Lower leg skin (tissue), 4 donors: ENCODE data around the gene NUTM1. TPM values are rescaled to one million over a fixed set of nuclear protein-coding genes. Genes with fewer than 3 reads are reported as not detected.
"Not testable (repeated sequence)": the region's sequence is repeated elsewhere in the genome, so short reads cannot be mapped to it uniquely, and the experiment has no call there.

Experiments used
- DNase-seq, 2 donors: peaks; one replicate each; pipeline ENCODE4 v3.0.0-alpha.2; 2019; ENCODE audit warnings: low spot score in 2 of 2
- H3K4me3 ChIP-seq: fragments of 200-600 bp; sonication (generic); 2 replicates; pipeline ENCODE4 v1.5.1; 2017; ENCODE audit warnings: mild to moderate bottlenecking, low read depth; ENCODE audit not compliant: poor library complexity, severe bottlenecking
- WGBS, 2 donors: methylation state at CpG; one replicate each; pipeline ENCODE4 v1.1.5; 2018; 5-methylcytosine and 5-hydroxymethylcytosine counted together
- intact Hi-C: fragments of 100-400 bp; cut with DNase I; formaldehyde crosslinking; loops from one replicate; pipeline ENCODE4 v1.15.0; 2023; ENCODE audit warnings: low total_unique reads
- microRNA counts, 2 donors: library from miRNA; unstranded; fragments of <30 nt; microRNA quantifications; one replicate each; lab custom pipeline; 2016
- microRNA-seq, 2 donors: library from miRNA; unstranded; fragments of <30 nt; microRNA quantifications; one replicate each; pipeline ENCODE4, GENCODE V29; 2016; ENCODE audit warnings: borderline replicate concordance in 2 of 2, borderline number of aligned reads in 1 of 2
- total RNA-seq, 4 donors: library from RNA; depleted of rRNA; stranded (reverse); fragments of >200 nt; gene quantifications; one replicate each; pipeline ENCODE4 v1.1.0, GENCODE V29; 2016

NUTM1 gene
- total RNA-seq, 4 donors from 2014 or later, result not detected

DNA sequence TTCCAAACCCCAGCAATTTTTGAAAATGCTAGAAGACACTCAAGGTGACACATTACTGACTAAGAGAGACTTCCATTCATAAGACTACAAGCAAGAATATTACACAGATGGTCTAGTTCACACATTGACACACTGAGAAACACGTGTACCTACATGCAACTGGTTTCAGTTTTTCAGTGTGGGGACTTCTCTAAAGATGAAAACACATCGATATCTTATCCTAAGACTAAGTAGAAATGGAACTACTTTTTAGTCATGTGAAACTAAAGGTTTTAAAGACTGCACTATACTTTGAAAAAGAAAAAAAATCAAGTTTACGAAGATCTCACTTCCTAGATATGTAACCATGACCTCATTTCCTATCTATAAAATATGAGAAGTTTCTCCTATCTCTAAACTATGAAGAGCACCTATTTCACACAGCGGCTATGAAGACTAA, 60.1 kb downstream of the NUTM1 start:
- DNase-seq, H3K4me3 ChIP-seq, intact Hi-C loops: not testable (repeated sequence)
- WGBS, 2 donors, result 85 to 99% methylated on average over 1 to 2 of the region's 4 CpGs

DNA sequence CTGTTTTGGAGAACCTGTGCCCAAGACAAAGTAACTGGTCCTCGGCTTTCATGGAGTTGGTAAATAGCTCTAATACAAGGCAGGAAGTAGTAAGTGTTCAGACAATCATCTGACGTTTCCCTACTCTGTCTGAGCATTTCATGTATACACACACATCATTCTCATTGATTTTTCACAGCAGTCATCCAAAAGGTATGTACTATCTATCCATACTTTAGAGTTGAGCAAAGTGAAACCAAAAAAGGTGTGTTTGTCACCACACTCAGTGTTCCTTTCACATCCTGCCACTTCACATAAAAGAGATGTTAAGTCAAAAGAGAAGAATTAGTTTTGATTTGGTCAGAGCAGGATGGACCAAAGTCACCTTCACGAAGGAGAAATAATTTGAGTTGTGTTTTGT, 60.8 kb downstream of the NUTM1 start:
- DNase-seq, H3K4me3 ChIP-seq, intact Hi-C loops: not testable (repeated sequence)
- no CpG with 5 or more reads among the region's 3 CpGs for WGBS, 2 donors

MicroRNA genes within 50 kb of the gene (microRNA counts, 767-probe panel; counts per million panel counts)
- microRNA hsa-miR-1233 (lab: Ali Mortazavi, UCI), result 0 to 358 counts per million in 2 donors

Small RNA genes within 50 kb of the gene (microRNA-seq; reads per million reads assigned to microRNA genes)
- 0 reads per million in 2 donors for gene MIR1233-1

Other genes starting within 250 kb of the NUTM1 start
- 10 to 100 TPM; 28.8 to 51.3 (median 43.1) TPM for gene EMC7, start 241.5 kb upstream of the NUTM1 start, total RNA-seq
- 1 to 10 TPM; 1.2 to 1.5 (median 1.4) TPM for gene PGBD4, start 241.2 kb upstream of the NUTM1 start, total RNA-seq
- gene KATNBL1, start 133.2 kb upstream of the NUTM1 start, total RNA-seq, result 10 to 100 TPM; 25.7 to 42.8 (median 39.2) TPM
- 100 to 1,000 TPM; 113 to 176 (median 121) TPM for gene EMC4, start 118.3 kb upstream of the NUTM1 start, total RNA-seq
- gene SLC12A6, start 5.5 kb upstream of the NUTM1 start, total RNA-seq, result 10 to 100 TPM; 23.1 to 25.7 (median 23.6) TPM
- gene NOP10, start 179 bp upstream of the NUTM1 start, total RNA-seq, result 100 to 1,000 TPM; 107 to 129 (median 124) TPM
- gene LPCAT4, start 23.9 kb downstream of the NUTM1 start, total RNA-seq, result 10 to 100 TPM; 19.0 to 36.4 (median 27.0) TPM
- gene GOLGA8A, start 94.5 kb downstream of the NUTM1 start, total RNA-seq, result 10 to 100 TPM; 23.2 to 38.3 (median 31.1) TPM
- gene GOLGA8B, start 240.3 kb downstream of the NUTM1 start, total RNA-seq, result 100 to 1,000 TPM in 1 of 4 donors, 10 to 100 TPM in 3; 39.4 to 145 (median 49.5) TPM